OCI-LY7 (cell line): ENCODE data around the gene ARHGAP21.

ENCODE experiments used
- EZH2phosphoT487 ChIP-seq: fragments of 200-600 bp; sonication (generic); IDR thresholded peaks from 2 replicates; pipeline ENCODE4 v1.6.1; 2018; ENCODE audit warnings: low read depth, borderline replicate concordance, mild to moderate bottlenecking, mixed run types, antibody characterized with exemption, low read length, moderate library complexity, mixed read lengths
- TF ChIP-seq, protein P1 (sequence below): fragments of 200-600 bp; sonication (generic); conservative IDR thresholded peaks from 2 replicates; pipeline ENCODE4 v1.5.1; 2014; ENCODE audit warnings: mild to moderate bottlenecking, antibody characterized with exemption, low read length, moderate library complexity, mixed read lengths

DNA sequence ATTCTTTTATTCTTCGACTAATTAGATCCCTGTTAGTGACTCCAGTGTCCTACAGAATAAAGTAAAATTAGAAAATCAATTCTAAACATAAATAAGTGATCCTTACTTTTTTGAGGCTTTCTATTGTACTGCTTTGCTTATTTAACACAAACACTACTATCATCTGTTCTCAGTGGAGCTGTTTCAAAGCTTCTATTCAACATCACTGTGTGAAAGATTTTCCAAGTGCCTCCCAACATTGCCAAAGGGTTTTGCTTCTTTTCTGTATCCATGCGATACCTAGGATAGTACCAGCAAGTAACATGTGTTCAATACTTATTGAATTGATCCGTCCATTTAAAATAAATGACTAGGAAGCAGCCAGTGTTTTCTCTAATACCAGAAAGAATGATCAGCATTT, 125.7 kb downstream of the ARHGAP21 start:
- TF ChIP-seq, protein P1, sequence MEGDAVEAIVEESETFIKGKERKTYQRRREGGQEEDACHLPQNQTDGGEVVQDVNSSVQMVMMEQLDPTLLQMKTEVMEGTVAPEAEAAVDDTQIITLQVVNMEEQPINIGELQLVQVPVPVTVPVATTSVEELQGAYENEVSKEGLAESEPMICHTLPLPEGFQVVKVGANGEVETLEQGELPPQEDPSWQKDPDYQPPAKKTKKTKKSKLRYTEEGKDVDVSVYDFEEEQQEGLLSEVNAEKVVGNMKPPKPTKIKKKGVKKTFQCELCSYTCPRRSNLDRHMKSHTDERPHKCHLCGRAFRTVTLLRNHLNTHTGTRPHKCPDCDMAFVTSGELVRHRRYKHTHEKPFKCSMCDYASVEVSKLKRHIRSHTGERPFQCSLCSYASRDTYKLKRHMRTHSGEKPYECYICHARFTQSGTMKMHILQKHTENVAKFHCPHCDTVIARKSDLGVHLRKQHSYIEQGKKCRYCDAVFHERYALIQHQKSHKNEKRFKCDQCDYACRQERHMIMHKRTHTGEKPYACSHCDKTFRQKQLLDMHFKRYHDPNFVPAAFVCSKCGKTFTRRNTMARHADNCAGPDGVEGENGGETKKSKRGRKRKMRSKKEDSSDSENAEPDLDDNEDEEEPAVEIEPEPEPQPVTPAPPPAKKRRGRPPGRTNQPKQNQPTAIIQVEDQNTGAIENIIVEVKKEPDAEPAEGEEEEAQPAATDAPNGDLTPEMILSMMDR: no peak
- no peak for TF ChIP-seq EZH2phosphoT487
